HL-60/S4 (cell line): ENCODE measurements around the gene SPACA1.

Experiments used
- in situ Hi-C: fragments of 300-500 bp; cut with MboI; formaldehyde crosslinking; loops from 2 replicates; pipeline ENCODE4 v1.14.3; 2022; ENCODE audit warnings: low sequenced_read_pairs

The SPACA1 gene

GRCh38 chr6:88089708-88090107, 42.1 kb downstream of the SPACA1 start:
- in situ Hi-C loops = no loop called here

GRCh38 chr6:88105741-88106340, 58.2 kb downstream of the SPACA1 start:
- in situ Hi-C loops = no loop called here

- in situ Hi-C loops = no loop called here
These were observed 59.6 kb downstream of the SPACA1 start for GRCh38 chr6:88107241-88107640.

- in situ Hi-C loops = no loop called here
These were observed 64.3 kb downstream of the SPACA1 start for GRCh38 chr6:88111991-88112390.

- in situ Hi-C loops = no loop called here
These were observed 67.2 kb downstream of the SPACA1 start for GRCh38 chr6:88114838-88115237.

GRCh38 chr6:88115307-88115706, 67.7 kb downstream of the SPACA1 start:
- in situ Hi-C loops = no loop called here

- in situ Hi-C loops = no loop called here
These were observed 68.6 kb downstream of the SPACA1 start for GRCh38 chr6:88116276-88116675.
